H1 (cell line): ENCODE results near the gene TMPRSS2. TPM values are rescaled to one million over a fixed set of nuclear protein-coding genes. Genes with fewer than 3 reads are reported as not detected.

Source experiments
- CTCF ChIA-PET: fragments of 300-600 bp; sonication (Branson Sonifier 250); formaldehyde crosslinking; loops from one replicate; lab custom pipeline; 2021; ENCODE audit not compliant: partially characterized antibody; lab: Charles Lee
- POLR2A ChIA-PET: fragments of 300-600 bp; sonication (Branson Sonifier 250); formaldehyde crosslinking; loops from one replicate; lab custom pipeline; 2021; ENCODE audit warnings: inconsistent platforms; ENCODE audit not compliant: partially characterized antibody; lab: Charles Lee
- DNase-seq, 2 experiments: peaks; one replicate each; pipeline versions ENCODE4 v3.0.0 to v3.0.0-alpha.2; 2010 to 2022; ENCODE audit warnings: low spot score in 2 of 2, low read depth in 1 of 2, mixed read lengths in 1 of 2
- FAIRE-seq: peaks from 2 replicates; lab custom pipeline; 2011; peaks lifted over from hg19 to GRCh38; lab: Jason Lieb, UNC
- H2AFZ ChIP-seq: 2 replicates; pipeline ENCODE4 v1.8.1; 2012; ENCODE audit warnings: low read length, inconsistent platforms
- H2AK5ac ChIP-seq: 2 replicates; pipeline ENCODE4 v1.6.1; 2013; ENCODE audit warnings: low read depth, low read length
- H2BK120ac ChIP-seq: replicated peaks from 2 replicates; pipeline ENCODE3; 2013; ENCODE audit warnings: low read depth, low read length, inconsistent platforms
- H2BK12ac ChIP-seq: 2 replicates; pipeline ENCODE4 v1.6.1; 2013; ENCODE audit warnings: low read depth, low read length
- H2BK15ac ChIP-seq: 2 replicates; pipeline ENCODE4 v1.6.1; 2013; ENCODE audit warnings: low read length
- H2BK20ac ChIP-seq: 2 replicates; pipeline ENCODE4 v1.6.1; 2013; ENCODE audit warnings: low read length
- H2BK5ac ChIP-seq: 2 replicates; pipeline ENCODE4 v1.6.1; 2013; ENCODE audit warnings: low read depth, low read length
- H3K14ac ChIP-seq: 2 replicates; pipeline ENCODE4 v1.6.1; 2013; ENCODE audit warnings: inconsistent platforms; ENCODE audit not compliant: insufficient read length
- H3K18ac ChIP-seq: 2 replicates; pipeline ENCODE4 v1.6.1; 2013; ENCODE audit warnings: low read length; ENCODE audit errors: extremely low read depth
- H3K23ac ChIP-seq: 2 replicates; pipeline ENCODE4 v1.6.1; 2013; ENCODE audit warnings: inconsistent platforms; ENCODE audit not compliant: insufficient read length
- H3K23me2 ChIP-seq: 2 replicates; pipeline ENCODE4 v1.6.1; 2013; ENCODE audit warnings: low read depth, low read length
- H3K27ac ChIP-seq: 2 replicates; pipeline ENCODE4 v1.6.1; 2011; ENCODE audit warnings: low read depth, low read length, inconsistent platforms
- H3K27me3 ChIP-seq, 4 experiments: replicated peaks in 1 of 4; 1 replicate in 1 of 4; 2 replicates in 3 of 4; pipeline versions ENCODE4 v1.6.1 to v1.8.1; 2011 to 2013; ENCODE audit warnings: low read length in 3 of 4, mild to moderate bottlenecking in 3 of 4, inconsistent platforms in 2 of 4, mixed read lengths in 2 of 4, moderate library complexity in 1 of 4; ENCODE audit not compliant: control insufficient read depth in 3 of 4, insufficient read depth in 3 of 4; ENCODE audit errors: extremely low read depth in 1 of 4
- H3K36me3 ChIP-seq, 4 experiments: 2 replicates each; pipeline versions ENCODE4 v1.6.1 to v1.8.1; 2011 to 2013; ENCODE audit warnings: mild to moderate bottlenecking in 4 of 4, low read length in 3 of 4, moderate library complexity in 2 of 4, control low read depth in 1 of 4, inconsistent platforms in 1 of 4; ENCODE audit not compliant: insufficient read depth in 4 of 4, control insufficient read depth in 2 of 4
- H3K4ac ChIP-seq: replicated peaks from 2 replicates; pipeline ENCODE3; 2013; ENCODE audit warnings: low read length, low read depth, mixed read lengths, inconsistent platforms; ENCODE audit not compliant: insufficient read length
- H3K4me1 ChIP-seq, 4 experiments: replicated peaks in 1 of 4; 1 replicate in 1 of 4; 2 replicates in 3 of 4; pipeline versions ENCODE4 v1.6.1 to v1.8.1; 2011 to 2013; ENCODE audit warnings: low read length in 3 of 4, inconsistent platforms in 2 of 4, mixed read lengths in 1 of 4; ENCODE audit not compliant: insufficient read depth in 4 of 4, control insufficient read depth in 3 of 4
- H3K4me2 ChIP-seq, 2 experiments: 2 replicates each; pipeline versions ENCODE4 v1.6.1 to v1.8.1; 2011 to 2013; ENCODE audit warnings: low read depth in 2 of 2, low read length in 2 of 2, control low read depth in 1 of 2, inconsistent platforms in 1 of 2, mild to moderate bottlenecking in 1 of 2; ENCODE audit not compliant: insufficient read depth in 1 of 2
- H3K4me3 ChIP-seq, 4 experiments: fragments of 200-600, 300-600 bp in 1 of 4; sonication (generic), shearing (Covaris generic), sonication (Bioruptor Twin) in 1 of 4; 2 replicates each; pipeline versions ENCODE4 v1.5.1 to v1.8.1; 2011 to 2016; ENCODE audit warnings: low read length in 4 of 4, low read depth in 3 of 4, control low read depth in 2 of 4, inconsistent platforms in 2 of 4, mild to moderate bottlenecking in 2 of 4, mixed read lengths in 1 of 4, moderate library complexity in 1 of 4; ENCODE audit not compliant: insufficient read depth in 2 of 4; ENCODE audit errors: extremely low read depth in 1 of 4
- H3K56ac ChIP-seq: replicated peaks from 2 replicates; pipeline ENCODE3; 2013; ENCODE audit warnings: low read depth, mild to moderate bottlenecking, mixed read lengths, low read length, inconsistent platforms; ENCODE audit not compliant: insufficient read length
- H3K79me1 ChIP-seq: 2 replicates; pipeline ENCODE4 v1.6.1; 2013; ENCODE audit warnings: low read depth, low read length, control low read depth
- H3K79me2 ChIP-seq, 2 experiments: 2 replicates each; pipeline versions ENCODE4 v1.6.1 to v1.8.1; 2012 to 2013; ENCODE audit warnings: low read length in 2 of 2, mild to moderate bottlenecking in 2 of 2, inconsistent platforms in 1 of 2; ENCODE audit not compliant: insufficient read depth in 2 of 2, control insufficient read depth in 1 of 2
- H3K9ac ChIP-seq, 4 experiments: replicated peaks in 1 of 4; 1 replicate in 1 of 4; 2 replicates in 3 of 4; pipeline versions ENCODE4 v1.6.1 to v1.8.1; 2011 to 2013; ENCODE audit warnings: low read depth in 3 of 4, low read length in 3 of 4, control low read depth in 2 of 4, mild to moderate bottlenecking in 2 of 4, moderate library complexity in 2 of 4, inconsistent platforms in 1 of 4; ENCODE audit errors: extremely low read depth in 1 of 4
- H3K9me3 ChIP-seq, 2 experiments: 2 replicates each; pipeline versions ENCODE4 v1.6.1 to v1.8.1; 2012 to 2013; ENCODE audit warnings: mild to moderate bottlenecking in 2 of 2, moderate library complexity in 2 of 2, control low read depth in 1 of 2, inconsistent platforms in 1 of 2, low read depth in 1 of 2, low read length in 1 of 2, mixed read lengths in 1 of 2; ENCODE audit not compliant: insufficient read depth in 2 of 2
- H4K20me1 ChIP-seq, 2 experiments: replicated peaks in 1 of 2; 2 replicates each; pipeline versions ENCODE3 to v1.8.1; 2011 to 2013; ENCODE audit warnings: inconsistent platforms in 2 of 2, low read length in 2 of 2, mild to moderate bottlenecking in 1 of 2; ENCODE audit not compliant: insufficient read depth in 2 of 2, control insufficient read depth in 1 of 2
- H4K5ac ChIP-seq: 2 replicates; pipeline ENCODE4 v1.6.1; 2013; ENCODE audit warnings: low read length, low read depth, mixed read lengths, inconsistent platforms; ENCODE audit not compliant: insufficient read length
- H4K8ac ChIP-seq: 2 replicates; pipeline ENCODE4 v1.8.0; 2013; ENCODE audit warnings: mild to moderate bottlenecking, moderate library complexity, low read length, inconsistent platforms; ENCODE audit not compliant: insufficient read depth; ENCODE audit errors: extremely low read depth
- H4K91ac ChIP-seq: replicated peaks from 2 replicates; pipeline ENCODE3; 2013; ENCODE audit warnings: low read length, mixed read lengths, inconsistent platforms; ENCODE audit not compliant: insufficient read length
- BCL11A ChIP-seq, 2 experiments: IDR thresholded peaks; one replicate each; pipeline ENCODE4 v1.6.1; 2011; ENCODE audit warnings: low read depth in 2 of 2, low read length in 2 of 2, mild to moderate bottlenecking in 2 of 2
- BRCA1 ChIP-seq: IDR thresholded peaks from 2 replicates; pipeline ENCODE4 v1.6.1; 2012; ENCODE audit warnings: low read depth, low read length, improper control_type of control experiment
- CEBPB ChIP-seq: IDR thresholded peaks from 2 replicates; pipeline ENCODE4 v1.6.1; 2012; ENCODE audit warnings: low read depth, low read length
- CTBP2 ChIP-seq: IDR thresholded peaks from 2 replicates; pipeline ENCODE4 v1.7.0; 2011; ENCODE audit warnings: borderline replicate concordance, mild to moderate bottlenecking, moderate library complexity, mixed read lengths, low read length; ENCODE audit not compliant: insufficient read depth, insufficient read length
- HDAC2 ChIP-seq, 2 experiments: fragments of 300-600 bp in 1 of 2; sonication (generic) in 1 of 2; IDR thresholded peaks; 2 replicates each; pipeline ENCODE4 v1.6.1; 2011 to 2012; ENCODE audit warnings: low read depth in 2 of 2, low read length in 2 of 2, mild to moderate bottlenecking in 2 of 2, moderate library complexity in 2 of 2, borderline replicate concordance in 1 of 2, inconsistent platforms in 1 of 2
- HDAC6 ChIP-seq: IDR thresholded peaks from one replicate; pipeline ENCODE4 v1.7.1; 2012; ENCODE audit warnings: low read depth, mild to moderate bottlenecking, inconsistent platforms, low read length, moderate library complexity
- JUN ChIP-seq: IDR thresholded peaks from 2 replicates; pipeline ENCODE4 v1.6.1; 2011; ENCODE audit warnings: low read depth, mild to moderate bottlenecking, improper control_type of control experiment, low read length
- NANOG ChIP-seq: IDR thresholded peaks from 2 replicates; pipeline ENCODE4 v1.6.1; 2011; ENCODE audit warnings: low read length, low read depth, mild to moderate bottlenecking, inconsistent platforms; ENCODE audit not compliant: insufficient read depth, poor library complexity, severe bottlenecking
- NRF1 ChIP-seq: IDR thresholded peaks from 2 replicates; pipeline ENCODE4 v1.6.1; 2011; ENCODE audit warnings: mild to moderate bottlenecking, low read depth, low read length, improper control_type of control experiment
- PHF8 ChIP-seq: fragments of 200-600 bp; sonication (generic); conservative IDR thresholded peaks from 2 replicates; pipeline ENCODE4 v1.7.1; 2012; ENCODE audit warnings: low read depth, mild to moderate bottlenecking, inconsistent platforms, low read length, moderate library complexity
- RFX5 ChIP-seq: IDR thresholded peaks from 2 replicates; pipeline ENCODE4 v1.6.1; 2011; ENCODE audit warnings: low read depth, low read length, improper control_type of control experiment, borderline replicate concordance
- SAP30 ChIP-seq: fragments of 300-600 bp; sonication (generic); IDR thresholded peaks from 2 replicates; pipeline ENCODE4 v1.7.1; 2012; ENCODE audit warnings: low read length, moderate library complexity, mild to moderate bottlenecking, inconsistent platforms; ENCODE audit not compliant: insufficient read depth, insufficient replicate concordance
- SIX5 ChIP-seq: IDR thresholded peaks from 2 replicates; pipeline ENCODE4 v1.6.1; 2011; ENCODE audit warnings: mild to moderate bottlenecking, low read depth, low read length
- TAF7 ChIP-seq: optimal IDR thresholded peaks from 2 replicates; pipeline ENCODE3; 2011; ENCODE audit warnings: low read depth, mild to moderate bottlenecking, inconsistent platforms, low read length, moderate library complexity, borderline replicate concordance
- WGBS, 2 experiments: shearing (Covaris generic) in 1 of 2; methylation state at CpG; one replicate each; pipeline versions ENCODE4 v1.1.6 to v1.1.7; 2013 to 2015; ENCODE audit warnings: low lambda C conversion rate in 2 of 2, mixed read lengths in 2 of 2, inconsistent platforms in 1 of 2, low coverage in 1 of 2, missing lambda C conversion rate in 1 of 2; ENCODE audit not compliant: insufficient replicate concordance in 2 of 2, insufficient coverage in 1 of 2, insufficient read length in 1 of 2; ENCODE audit errors: extremely low coverage in 1 of 2, missing lambda C conversion rate in 1 of 2; 5-methylcytosine and 5-hydroxymethylcytosine counted together
- polyA plus RNA-seq, 7 experiments: library from polyadenylated mRNA; depleted of rRNA in 3 of 7; stranded (reverse) in 5 of 7; unstranded in 2 of 7; fragments of >200 nt in 5 of 7; fragments of 200-250 nt in 2 of 7; gene quantifications; 1 replicate in 5 of 7; 2 replicates in 1 of 7; 4 replicates in 1 of 7; pipeline versions ENCODE4 v1.2.1 to v1.2.3, GENCODE V29; 2011 to 2013; ENCODE audit warnings: missing spikeins in 2 of 7, mixed read lengths in 2 of 7
- total RNA-seq: library from RNA; stranded (reverse); fragmentation: NEBNext Ultra II Directional; extraction: Animal tissue kit (Norgen Biotek cat#: 25700); gene quantifications from 2 replicates; pipeline ENCODE4 v1.2.1, GENCODE V29; 2021

TMPRSS2 gene
- total and polyA plus RNA-seq, 2 of the 8 experiments (the other 6 are each of a cell fraction or from before 2014, with no cell fraction given), result 9.2 to 11.0 TPM

DNA sequence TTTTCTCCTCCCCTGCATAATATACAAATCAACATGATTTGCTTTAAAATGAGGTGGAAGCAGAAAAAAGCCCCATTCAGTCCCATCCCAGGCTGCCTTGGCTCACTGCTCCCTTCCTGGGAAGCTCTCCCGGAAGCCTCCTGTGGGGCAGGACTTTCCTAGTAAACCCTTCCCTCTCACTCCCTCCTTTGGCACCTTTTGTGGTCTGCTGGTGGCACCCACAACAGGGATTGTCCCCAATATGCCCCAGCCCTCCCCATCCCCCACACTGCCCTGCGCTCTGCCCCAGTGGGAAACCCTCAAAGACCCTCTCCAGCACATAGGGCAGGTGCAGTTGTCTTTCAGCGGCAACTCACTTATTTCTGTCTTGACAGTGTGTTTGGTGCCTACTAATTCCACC, 1.8 kb upstream of the TMPRSS2 start:
- Histone ChIP-seq H3K4me2 (no peak overlapping the region), H2BK20ac (no peak overlapping the region), H3K18ac (no peak overlapping the region), H3K79me1 (peaks cover 5% of the 10 kb centered on the region), H3K14ac (no peak overlapping the region), H2BK5ac (no peak overlapping the region), H2BK12ac (no peak overlapping the region), H3K23me2 (peaks cover 17% of the 10 kb centered on the region), H3K27ac (no peak overlapping the region), H4K8ac (no peak overlapping the region), H3K4ac (no peak overlapping the region), H3K4me3 (no peak overlapping the region), H2BK120ac (no peak overlapping the region), H2BK15ac (no peak overlapping the region), H3K23ac (no peak overlapping the region), H3K4me1 (peaks cover 0 to 16% (median 6%) of the 10 kb centered on the region in 4 experiments; a peak in 5 of 7 replicates), H4K91ac (no peak overlapping the region), H3K27me3 (peaks cover 5 to 44% (median 36%) of the 10 kb centered on the region in 4 experiments), H3K9ac (no peak overlapping the region), H4K20me1 (no peaks in the 10 kb centered on the region), H3K56ac (no peak overlapping the region), H4K5ac (no peak overlapping the region), H2AFZ (no peak overlapping the region), H3K36me3 (no peaks in the 10 kb centered on the region), H3K79me2 (no peaks in the 10 kb centered on the region), H2AK5ac (no peak overlapping the region), H3K9me3 (no peaks in the 10 kb centered on the region)
- 83% methylated on average over 3 of the region's 3 CpGs; no CpG with 5 or more reads in 1 of the 2 experiments for WGBS, 2 experiments
- DNase-seq (no peak), FAIRE-seq (no peak)
- ChIA-PET POLR2A (interaction anchor here (1.0 kb wide), 1 partner anchor 11 kb away, joined by 3 read pairs; no protein-coding TSS in a partner anchor), CTCF (interaction anchor here (0.8 to 1.4 kb wide), 4 partner anchors 20 to 148 kb away, joined by 3 read pairs; partner anchors contain the start of gene MX2)
- TF ChIP-seq RFX5 (no peak), NRF1 (no peak), JUN (no peak), HDAC6 (no peak), SAP30 (no peak), BCL11A (IDR thresholded peaks at IDR 0.05; ENCODE audit: low read depth in 2 of 2, low read length in 2 of 2) (no peak), HDAC2 (IDR thresholded peaks at IDR 0.05; ENCODE audit: borderline replicate concordance in 1 of 2, low read depth in 2 of 2, low read length in 2 of 2) (no peak), NANOG (no peak), CEBPB (no peak), BRCA1 (no peak), TAF7 (no peak), PHF8 (no peak), CTBP2 (no peak), SIX5 (no peak)
